HG03558 (cell line): ENCODE results near the gene CNTROB.

Experiments
- ATAC-seq: cut with Tn5 transposase; IDR thresholded peaks from one replicate; pipeline ENCODE4 v1.9.1; 2021; ENCODE audit warnings: moderate number of reproducible peaks; ENCODE audit not compliant: unreplicated experiment; ENCODE audit errors: extremely low read depth

Gene CNTROB

GRCh38 chr17:7903154-7904103, 28.6 kb upstream of the CNTROB start:
- no peak for ATAC-seq

DNA sequence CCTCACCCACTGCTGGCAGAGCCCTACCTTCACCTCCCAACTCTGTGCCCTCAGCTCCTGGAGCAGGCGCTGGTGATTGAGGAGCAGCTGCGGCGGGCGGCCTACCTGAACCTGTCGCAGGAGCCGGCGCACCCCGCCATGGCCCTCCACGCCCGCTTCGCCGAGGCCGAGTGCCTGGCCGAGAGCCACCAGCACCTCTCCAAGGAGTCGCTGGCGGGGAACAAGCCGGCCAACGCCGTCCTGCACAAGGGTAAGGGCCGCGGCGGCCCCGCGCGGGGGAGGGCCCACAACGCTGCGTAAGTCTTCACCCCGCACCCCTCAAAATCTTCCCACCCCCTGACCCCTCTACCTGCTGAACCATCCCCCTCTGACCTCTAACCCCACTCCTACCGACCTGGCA, 22.9 kb upstream of the CNTROB start:
- ATAC-seq = no peak

GRCh38 chr17:7910281-7910680, 21.7 kb upstream of the CNTROB start:
- ATAC-seq = no peak

GRCh38 chr17:7910711-7911110, 21.3 kb upstream of the CNTROB start:
- ATAC-seq = no peak

DNA sequence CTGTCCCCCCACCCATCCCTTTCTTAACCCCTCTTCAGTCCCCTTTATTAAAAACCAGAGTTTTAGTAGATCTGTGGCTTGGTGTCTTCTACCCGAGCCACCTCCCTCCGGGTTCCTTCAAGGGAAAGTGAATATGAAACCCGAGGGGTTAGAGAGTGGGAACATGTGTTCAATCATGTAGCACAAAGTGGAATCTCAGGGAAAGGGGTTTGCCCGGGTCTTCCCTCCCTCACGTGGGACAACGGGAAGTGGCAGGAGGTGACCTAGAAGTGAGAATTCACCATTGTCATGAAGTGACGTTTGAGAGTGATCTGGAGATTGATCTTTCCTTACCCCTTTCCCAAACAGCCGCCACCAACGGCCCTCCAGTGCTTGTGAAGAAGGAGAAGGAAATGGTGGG, 20.9 kb upstream of the CNTROB start:
- no peak for ATAC-seq

DNA sequence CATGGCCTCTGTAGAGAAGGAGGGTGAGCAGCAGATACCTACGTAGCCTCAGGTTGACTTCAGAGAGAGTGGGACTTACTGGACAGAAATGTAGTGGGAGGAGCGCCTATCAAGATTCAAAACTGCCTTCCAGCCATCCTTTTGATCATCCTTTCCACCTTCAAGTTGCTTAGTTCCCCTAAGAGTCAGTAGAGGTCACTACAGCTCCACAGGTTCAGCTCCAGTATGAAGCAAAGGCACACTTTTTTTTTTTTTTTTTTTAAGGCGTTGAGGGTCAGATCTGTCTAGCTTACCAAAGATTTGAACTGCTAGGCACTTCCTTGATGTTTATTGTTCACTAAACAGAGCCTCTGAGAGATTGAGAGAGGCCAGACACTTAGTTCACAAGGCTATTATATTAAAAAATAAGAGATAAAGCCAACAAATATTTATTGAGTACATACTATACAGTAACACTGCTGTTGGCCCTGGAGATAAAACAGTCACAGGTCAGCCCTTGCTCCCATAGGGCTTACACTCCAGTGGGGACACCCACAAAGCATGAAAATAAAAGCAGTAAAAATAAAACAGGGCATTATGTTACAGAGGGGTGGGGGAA, 19.0 kb upstream of the CNTROB start:
- ATAC-seq = no peak

DNA sequence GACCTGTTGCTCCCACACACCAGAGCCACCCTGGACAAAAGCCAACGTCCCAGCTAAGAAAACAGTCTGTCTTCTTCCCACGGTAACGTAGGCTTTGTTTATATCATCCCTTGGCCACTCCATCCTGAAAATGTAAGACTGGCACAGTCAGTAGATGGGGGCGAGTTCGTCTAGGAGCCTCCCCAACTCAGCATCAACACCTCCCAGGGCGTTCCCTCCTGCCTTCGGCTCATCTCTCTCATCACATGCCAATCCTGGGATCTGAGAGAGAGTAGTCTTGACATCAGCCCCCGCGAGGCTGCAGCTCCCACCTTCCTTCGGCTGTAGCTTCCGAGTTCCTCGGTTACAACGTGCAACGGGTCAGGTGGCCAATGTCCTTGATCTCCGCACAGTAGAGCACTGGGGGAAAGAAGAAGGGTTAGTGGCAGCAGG, 16.8 kb upstream of the CNTROB start:
- ATAC-seq = no peak

DNA sequence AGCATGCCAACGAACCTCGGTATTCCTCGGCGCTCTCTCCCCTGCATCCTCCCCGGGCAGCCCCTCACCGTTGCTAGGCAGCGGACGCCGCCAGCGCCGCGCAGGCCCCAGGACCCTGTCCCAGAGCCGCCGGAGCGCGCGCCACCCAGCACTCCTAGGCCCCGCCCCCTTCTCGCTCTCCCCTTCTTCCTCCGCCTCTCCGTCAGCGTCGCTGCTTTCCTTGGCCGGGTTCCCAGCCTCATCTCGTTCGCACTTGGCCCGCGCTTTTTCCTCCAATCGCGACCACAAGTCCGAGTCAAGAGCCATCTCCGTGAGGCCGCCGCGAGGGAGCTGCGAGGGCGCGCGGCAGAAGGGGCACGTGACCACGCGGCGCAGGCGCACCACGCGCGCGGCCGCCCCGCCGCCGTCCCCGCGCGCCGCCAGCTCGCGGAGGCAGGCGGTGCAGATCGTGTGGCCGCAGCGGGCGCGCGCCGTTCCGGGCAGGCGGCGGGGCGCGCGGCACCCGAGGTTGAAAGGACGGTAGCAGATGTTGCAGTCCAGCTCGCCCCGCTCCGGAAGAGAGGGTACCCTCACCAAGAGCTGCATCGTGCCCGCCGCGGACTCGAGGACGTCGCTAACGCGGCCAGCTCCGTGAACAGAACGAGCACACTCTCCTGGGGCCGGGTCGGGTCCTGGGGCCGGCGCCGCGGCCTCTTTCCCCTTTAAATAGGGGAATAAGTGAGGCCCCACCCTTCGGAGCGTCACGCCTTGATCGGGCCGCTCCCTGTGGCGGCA, 16.2 kb upstream of the CNTROB start, which contains the start of gene RNF227:
TSS of gene RNF227 (minus strand) at position 679 of the 774 bp plus-strand sequence. CDS start at position 585, 94 bp downstream.
- no peak for ATAC-seq

DNA sequence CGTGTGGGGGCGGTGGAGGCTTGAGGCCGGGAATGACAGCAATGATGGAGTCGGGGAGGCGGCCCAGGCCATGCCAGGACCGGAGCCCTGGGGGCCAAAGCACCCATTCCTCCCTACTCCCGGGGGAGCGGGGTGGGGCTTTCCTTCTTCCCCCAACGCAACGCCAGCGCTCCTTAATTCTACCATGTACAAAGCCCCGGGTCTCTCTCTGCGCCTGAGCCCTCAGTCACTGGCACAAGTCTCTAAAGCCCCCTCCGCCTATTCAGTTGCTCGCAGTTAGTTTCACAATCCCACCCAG, 15.7 kb upstream of the CNTROB start:
- ATAC-seq = no peak

GRCh38 chr17:7916808-7917207, 15.2 kb upstream of the CNTROB start:
- ATAC-seq = no peak

- no peak for ATAC-seq
These were observed 9.6 kb upstream of the CNTROB start for GRCh38 chr17:7922269-7922844.

DNA sequence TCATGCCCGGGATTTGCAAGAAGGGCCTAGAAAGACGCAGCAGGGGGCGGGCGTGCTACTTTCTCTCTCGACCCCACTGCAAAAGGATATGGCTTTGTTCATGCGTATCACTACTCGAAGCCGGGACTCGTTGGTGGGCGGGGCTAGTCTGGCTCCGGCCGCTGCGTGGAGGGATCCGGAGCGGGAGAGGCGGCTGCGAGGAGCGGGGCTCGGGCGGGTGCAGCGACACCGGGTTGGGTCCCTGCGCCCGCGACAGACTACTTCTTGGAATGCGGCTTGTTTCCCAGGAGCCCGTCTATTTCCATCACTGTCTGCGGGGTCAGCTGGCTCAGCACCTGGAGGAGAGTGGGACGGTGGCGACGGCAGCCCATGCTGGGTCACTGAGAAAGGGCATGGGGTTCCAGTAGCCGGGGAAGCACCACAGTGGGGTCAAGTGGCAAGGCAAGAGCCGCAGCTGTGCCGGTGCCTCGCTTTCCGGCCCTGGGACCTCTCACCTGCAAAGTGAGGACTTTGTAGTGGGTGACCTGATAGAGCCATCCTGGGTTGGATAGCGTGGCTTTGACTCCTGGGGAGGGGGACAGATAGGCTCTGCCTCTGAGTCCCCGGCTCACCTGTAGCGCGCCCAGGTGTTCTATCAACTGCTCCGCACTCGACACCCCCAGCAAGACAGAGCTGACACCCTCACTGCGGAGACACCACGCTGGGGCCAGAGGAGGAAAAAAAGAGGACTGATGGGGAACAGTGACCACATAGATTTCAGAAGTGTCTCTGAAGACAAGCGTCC, 9.0 kb upstream of the CNTROB start:
- no peak for ATAC-seq

DNA sequence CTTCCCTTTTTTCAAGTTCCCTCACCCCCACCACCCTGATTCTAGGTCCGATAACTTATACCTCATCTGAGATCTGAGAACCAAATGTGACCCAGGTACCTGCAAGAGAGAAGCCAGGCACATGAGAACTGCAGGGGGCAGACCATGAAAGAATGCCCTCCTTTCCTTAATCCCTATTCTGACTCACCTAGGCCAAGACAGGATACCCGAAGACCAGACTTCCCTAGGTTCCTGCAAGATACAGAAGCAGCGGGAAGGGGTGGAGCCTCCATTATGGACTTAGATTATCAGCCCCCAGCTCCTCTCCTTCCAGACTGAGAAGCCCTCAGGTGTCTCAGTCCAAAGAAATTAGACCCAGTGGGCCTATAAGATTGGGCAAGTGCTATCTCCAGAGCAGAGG, 4.4 kb upstream of the CNTROB start:
- no peak for ATAC-seq

GRCh38 chr17:7929158-7930023, 2.6 kb upstream of the CNTROB start, which contains the start of gene KCNAB3:
TSS of gene KCNAB3 (minus strand) at chr17:7929856. CDS start at chr17:7929435, 421 bp downstream.
- ATAC-seq = no peak

DNA sequence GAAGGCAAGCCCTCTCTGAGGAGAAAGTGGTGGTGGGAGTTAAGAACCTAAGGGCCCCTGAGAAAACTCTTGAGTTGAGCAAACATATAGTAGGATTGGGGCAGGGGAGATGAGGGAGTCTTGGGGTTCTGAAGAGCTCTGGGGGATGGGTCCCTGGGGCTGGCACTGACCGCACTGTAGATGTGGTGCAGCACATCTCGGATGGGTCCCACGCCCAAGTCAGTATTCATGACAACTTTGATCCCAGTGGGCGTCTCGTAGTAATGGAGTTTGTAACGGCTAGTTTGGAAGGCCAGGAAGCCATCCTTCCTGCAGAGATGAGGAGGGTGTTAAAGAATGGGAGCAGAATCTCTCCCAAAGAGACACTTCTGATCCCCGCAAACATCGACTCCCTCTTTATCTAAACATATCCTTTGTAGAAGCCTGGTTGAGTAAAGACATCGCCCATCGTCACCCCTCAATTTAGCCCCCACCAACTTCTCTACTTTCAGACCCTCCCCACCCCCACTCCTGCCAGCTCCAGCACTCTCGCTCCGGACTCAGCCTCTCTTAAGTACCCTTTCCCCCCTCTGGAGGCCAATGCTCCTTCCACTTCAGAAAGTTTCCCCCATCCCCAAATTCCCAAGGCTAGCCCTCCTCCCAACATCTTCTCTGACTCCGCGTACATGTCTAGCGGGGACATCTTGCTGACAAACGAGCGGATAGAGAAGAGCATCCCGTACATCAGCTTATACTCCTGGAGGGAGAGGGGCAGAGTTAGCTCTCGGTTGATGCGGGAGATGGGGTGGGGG, 970 bp upstream of the CNTROB start:
- no peak for ATAC-seq

DNA sequence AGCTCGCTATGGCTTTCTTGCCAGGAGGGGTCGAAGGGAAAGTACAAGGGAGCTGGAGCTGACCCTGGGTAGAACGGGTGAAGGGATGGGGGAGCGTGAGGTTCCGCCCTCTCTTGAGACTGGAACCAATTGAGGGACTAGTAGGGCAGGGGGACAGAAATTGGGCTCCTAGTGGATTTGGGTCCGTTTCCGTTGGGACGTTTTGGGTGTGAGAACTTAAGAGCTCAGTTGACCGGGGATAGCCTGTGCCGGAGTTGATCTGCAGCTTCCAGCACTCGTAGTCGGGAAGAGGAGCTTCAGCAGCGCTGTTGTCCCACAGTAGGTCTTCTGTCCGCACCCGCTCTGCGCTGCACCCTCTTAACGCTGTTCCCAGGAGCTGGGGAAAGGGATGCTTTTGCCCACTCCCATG, 481 bp downstream of the CNTROB start:
- no peak for ATAC-seq

DNA sequence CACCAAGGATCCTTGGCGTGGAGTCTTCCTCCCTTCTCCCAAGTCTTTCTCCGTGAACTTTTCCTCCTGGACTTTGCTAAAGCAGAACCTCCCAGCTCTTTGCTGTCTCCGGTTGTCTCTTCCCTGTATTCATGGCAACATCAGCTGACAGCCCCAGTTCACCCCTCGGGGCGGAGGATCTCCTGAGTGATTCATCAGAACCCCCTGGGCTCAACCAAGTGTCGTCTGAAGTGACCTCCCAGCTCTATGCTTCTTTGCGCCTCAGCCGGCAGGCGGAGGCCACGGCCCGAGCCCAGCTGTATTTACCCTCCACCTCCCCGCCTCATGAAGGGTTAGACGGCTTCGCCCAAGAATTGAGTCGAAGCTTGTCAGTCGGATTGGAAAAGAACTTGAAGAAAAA, 943 bp downstream of the CNTROB start:
- ATAC-seq = no peak

DNA sequence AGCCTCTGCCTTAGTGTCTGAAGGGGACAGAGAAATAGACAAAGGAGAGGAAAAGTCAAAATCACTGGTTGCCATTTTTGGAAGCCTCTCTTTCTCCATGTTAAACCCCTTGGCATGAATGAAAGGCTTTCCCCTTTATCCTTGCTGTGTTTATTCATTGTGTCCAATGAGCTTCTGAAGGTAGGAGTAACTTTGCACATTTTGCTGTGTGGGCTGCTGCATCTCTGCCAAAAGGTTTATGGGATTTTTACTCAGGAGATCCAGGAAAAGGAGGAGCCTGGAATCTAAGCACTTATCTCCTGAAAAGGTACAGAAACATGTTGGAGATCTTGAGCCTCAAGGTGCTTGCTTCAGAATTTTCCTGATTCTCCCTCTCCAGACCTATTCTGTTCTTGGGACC, 3.9 kb downstream of the CNTROB start:
- no peak for ATAC-seq
